Stimulated activated CD4-positive, alpha-beta T cell treated with anti-CD3 and anti-CD28 coated beads, Interleukin-15, amount 100 ng/mL, for 24 hours (primary cell): ENCODE results near the gene SSR1.

Experiments
- DNase-seq: peaks from one replicate; pipeline ENCODE4 v3.0.0-alpha.2; 2020

The SSR1 gene

GRCh38 chr6:7236306-7237209 lies 76.4 kb downstream of the SSR1 start:
- DNase-seq: no peak

- DNase-seq: no peak
Observed at GRCh38 chr6:7235712-7236305, 77.2 kb downstream of the SSR1 start.

- no peak for DNase-seq
Observed at GRCh38 chr6:7234547-7234946, 78.5 kb downstream of the SSR1 start.

- no peak for DNase-seq
Observed at GRCh38 chr6:7232351-7232750, 80.6 kb downstream of the SSR1 start.

GRCh38 chr6:7230956-7231713 lies 81.9 kb downstream of the SSR1 start:
- no peak for DNase-seq

- no peak for DNase-seq
Observed at GRCh38 chr6:7230327-7230691, 82.7 kb downstream of the SSR1 start.

GRCh38 chr6:7229376-7230326 lies 83.3 kb downstream of the SSR1 start:
- no peak for DNase-seq

GRCh38 chr6:7228662-7229375 lies 84.2 kb downstream of the SSR1 start:
- DNase-seq: no peak

- DNase-seq: no peak
Observed at GRCh38 chr6:7224731-7225130, 88.3 kb downstream of the SSR1 start.

- no peak for DNase-seq
Observed at GRCh38 chr6:7222197-7222596, 90.8 kb downstream of the SSR1 start.

- DNase-seq: no peak
Observed at GRCh38 chr6:7219310-7219709, 93.7 kb downstream of the SSR1 start.

GRCh38 chr6:7218406-7218988 lies 94.5 kb downstream of the SSR1 start:
- no peak for DNase-seq
